Measurements from ENCODE around the gene GCHFR.

GRCh38 chr15:40771242-40771641, 7.4 kb downstream of the GCHFR start:
- TF ChIP-seq CTCF (IDR thresholded peaks at IDR 0.05) (no peak), POLR2AphosphoS5 (IDR thresholded peaks at IDR 0.05) (no peak)

Data from esophagus muscularis mucosa (tissue), 3 donors.